Astrocyte (in vitro differentiated cells and primary cell): ENCODE measurements around the gene CABP4. TPM values are rescaled to one million over a fixed set of nuclear protein-coding genes. Genes with fewer than 3 reads are reported as not detected.
A peak's percentile ranks its signal among the peaks of the same experiment; 100 is the strongest.
"Not testable (repeated sequence)": the region's sequence is repeated elsewhere in the genome, so short reads cannot be mapped to it uniquely, and the experiment has no call there.

Source experiments
- DNase-seq: peaks from one replicate; pipeline ENCODE4 v3.0.0-alpha.2; 2010; ENCODE audit warnings: low read depth
- FAIRE-seq: peaks from 2 replicates; lab custom pipeline; 2011; peaks lifted over from hg19 to GRCh38; lab: Jason Lieb, UNC
- H2AFZ ChIP-seq: 2 replicates; pipeline ENCODE4 v1.6.0; 2012; ENCODE audit warnings: low read depth, low read length, inconsistent platforms
- H3K27ac ChIP-seq: 2 replicates; pipeline ENCODE4 v1.5.1; 2011; ENCODE audit warnings: low read depth, low read length, inconsistent platforms
- H3K27me3 ChIP-seq: 2 replicates; pipeline ENCODE4 v1.6.0; 2011; ENCODE audit warnings: low read length, inconsistent platforms; ENCODE audit not compliant: insufficient read depth
- H3K36me3 ChIP-seq: 2 replicates; pipeline ENCODE4 v1.5.1; 2011; ENCODE audit warnings: low read length, inconsistent platforms; ENCODE audit not compliant: insufficient read depth
- H3K4me1 ChIP-seq: 2 replicates; pipeline ENCODE4 v1.5.1; 2011; ENCODE audit warnings: low read length, inconsistent platforms; ENCODE audit not compliant: insufficient read depth
- H3K4me2 ChIP-seq: 2 replicates; pipeline ENCODE4 v1.6.0; 2012; ENCODE audit warnings: low read length, inconsistent platforms
- H3K4me3 ChIP-seq: 2 replicates; pipeline ENCODE4 v1.5.1; 2011; ENCODE audit warnings: low read depth, mild to moderate bottlenecking, low read length, inconsistent platforms; ENCODE audit not compliant: insufficient read depth
- H3K79me2 ChIP-seq: 2 replicates; pipeline ENCODE4 v1.6.0; 2012; ENCODE audit warnings: mild to moderate bottlenecking, low read length, inconsistent platforms; ENCODE audit not compliant: insufficient read depth
- H3K9ac ChIP-seq: 2 replicates; pipeline ENCODE4 v1.6.0; 2012; ENCODE audit warnings: mild to moderate bottlenecking, low read length, inconsistent platforms
- H3K9me3 ChIP-seq: 2 replicates; pipeline ENCODE4 v1.5.1; 2012; ENCODE audit warnings: low read depth, mild to moderate bottlenecking, low read length, inconsistent platforms; ENCODE audit not compliant: insufficient read depth
- H4K20me1 ChIP-seq: 2 replicates; pipeline ENCODE4 v1.6.0; 2012; ENCODE audit warnings: low read length, inconsistent platforms; ENCODE audit not compliant: insufficient read depth
- H3K27ac Mint-ChIP-seq: one replicate; pipeline ENCODE4 v1.8.0; 2021; ENCODE audit warnings: mild to moderate bottlenecking, mixed read lengths; ENCODE audit not compliant: unreplicated experiment
- H3K27me3 Mint-ChIP-seq: one replicate; pipeline ENCODE4 v1.8.0; 2021; ENCODE audit warnings: low read depth, mixed read lengths; ENCODE audit not compliant: unreplicated experiment
- H3K36me3 Mint-ChIP-seq: one replicate; pipeline ENCODE4 v1.8.0; 2021; ENCODE audit warnings: low read depth, mixed read lengths; ENCODE audit not compliant: unreplicated experiment
- H3K4me1 Mint-ChIP-seq: one replicate; pipeline ENCODE4 v1.8.0; 2021; ENCODE audit warnings: low read depth, mixed read lengths; ENCODE audit not compliant: unreplicated experiment
- H3K4me3 Mint-ChIP-seq: one replicate; pipeline ENCODE4 v1.8.0; 2021; ENCODE audit warnings: mild to moderate bottlenecking, moderate library complexity, mixed read lengths; ENCODE audit not compliant: unreplicated experiment
- H3K9me3 Mint-ChIP-seq: one replicate; pipeline ENCODE4 v1.8.0; 2021; ENCODE audit warnings: mild to moderate bottlenecking, mixed read lengths; ENCODE audit not compliant: unreplicated experiment
- CTCF ChIP-seq: IDR thresholded peaks from 2 replicates; pipeline ENCODE4 v1.5.1; 2011; ENCODE audit warnings: low read depth, mild to moderate bottlenecking, inconsistent platforms, low read length, moderate library complexity; ENCODE audit not compliant: insufficient read depth
- EZH2 ChIP-seq: IDR thresholded peaks from 2 replicates; pipeline ENCODE4 v1.6.1; 2012; ENCODE audit warnings: mild to moderate bottlenecking, low read length, inconsistent platforms; ENCODE audit not compliant: insufficient read depth
- total RNA-seq: library from RNA; stranded (reverse); gene quantifications from 2 replicates; pipeline ENCODE4 v1.2.1, GENCODE V29; 2021

The CABP4 gene
- total RNA-seq, 1 donor from 2014 or later, result not detected

GRCh38 chr11:67470337-67471002 lies 15.3 kb downstream of the CABP4 start:
- Mint-ChIP-seq H3K36me3 (no peaks in the 10 kb centered on the region), H3K4me3 (peak overlapping the region; percentile 50), H3K27me3 (no peaks in the 10 kb centered on the region), H3K4me1 (peaks cover under 1% of the 10 kb centered on the region), H3K9me3 (no peaks in the 10 kb centered on the region), H3K27ac (peak overlapping the region; percentile 77)
- no peak overlapping the region for H3K27ac ChIP-seq
- H4K20me1 ChIP-seq, result no peaks in the 10 kb centered on the region
- H2AFZ ChIP-seq, result no peak overlapping the region
- FAIRE-seq, result no peak
- H3K36me3 ChIP-seq, result no peaks in the 10 kb centered on the region
- no peak for DNase-seq
- no peak overlapping the region for H3K4me3 ChIP-seq
- H3K9me3 ChIP-seq, result no peaks in the 10 kb centered on the region
- H3K9ac ChIP-seq, result no peak overlapping the region
- no peak overlapping the region for H3K4me2 ChIP-seq
- TF ChIP-seq CTCF (no peak), EZH2 (no peak)
- peaks cover 9% of the 10 kb centered on the region for H3K79me2 ChIP-seq
- no peaks in the 10 kb centered on the region for H3K27me3 ChIP-seq
- peaks cover 10% of the 10 kb centered on the region for H3K4me1 ChIP-seq

GRCh38 chr11:67472882-67473281 lies 17.7 kb downstream of the CABP4 start:
- TF ChIP-seq CTCF (no peak), EZH2 (no peak)
- H3K36me3 Mint-ChIP-seq, result no peaks in the 10 kb centered on the region
- DNase-seq (no peak), FAIRE-seq (no peak)
- Histone ChIP-seq H3K79me2 (peaks cover 8% of the 10 kb centered on the region), H4K20me1 (no peaks in the 10 kb centered on the region), H3K9me3 (no peaks in the 10 kb centered on the region), H2AFZ (no peak overlapping the region), H3K4me1 (peaks cover 7% of the 10 kb centered on the region), H3K36me3 (no peaks in the 10 kb centered on the region), H3K4me2 (no peak overlapping the region), H3K4me3 (no peak overlapping the region), H3K27ac (no peak overlapping the region), H3K9ac (no peak overlapping the region), H3K27me3 (no peaks in the 10 kb centered on the region)
- H3K4me3 Mint-ChIP-seq, result no peak overlapping the region
- H3K27me3 Mint-ChIP-seq, result peaks cover 2% of the 10 kb centered on the region
- H3K27ac Mint-ChIP-seq, result no peak overlapping the region
- H3K4me1 Mint-ChIP-seq, result no peaks in the 10 kb centered on the region
- no peaks in the 10 kb centered on the region for H3K9me3 Mint-ChIP-seq

- H3K36me3 ChIP-seq, H3K4me3 ChIP-seq, H3K9ac ChIP-seq, H3K4me2 ChIP-seq, H3K27me3 Mint-ChIP-seq, DNase-seq, FAIRE-seq, H3K4me1 Mint-ChIP-seq, H3K27ac ChIP-seq, H2AFZ ChIP-seq, H3K27ac Mint-ChIP-seq, H3K4me1 ChIP-seq, H3K79me2 ChIP-seq, H3K9me3 Mint-ChIP-seq, H3K27me3 ChIP-seq, H3K9me3 ChIP-seq, H3K4me3 Mint-ChIP-seq, H4K20me1 ChIP-seq, H3K36me3 Mint-ChIP-seq: not testable (repeated sequence)
Measured at GRCh38 chr11:67476692-67477091, 21.5 kb downstream of the CABP4 start.

GRCh38 chr11:67477344-67478050 lies 22.3 kb downstream of the CABP4 start:
- not testable (repeated sequence) for H3K9ac ChIP-seq, H3K27ac ChIP-seq, FAIRE-seq, H3K36me3 ChIP-seq, H3K27me3 Mint-ChIP-seq, H3K4me3 ChIP-seq, H3K79me2 ChIP-seq, H3K4me2 ChIP-seq, H3K4me3 Mint-ChIP-seq, H3K36me3 Mint-ChIP-seq, H3K9me3 ChIP-seq, H4K20me1 ChIP-seq, H3K4me1 Mint-ChIP-seq, H3K9me3 Mint-ChIP-seq, H3K27me3 ChIP-seq, H3K27ac Mint-ChIP-seq, H2AFZ ChIP-seq, DNase-seq, H3K4me1 ChIP-seq
